ENCODE measurements around the gene MGRN1. TPM values are rescaled to one million over a fixed set of nuclear protein-coding genes. Genes with fewer than 3 reads are reported as not detected.

The MGRN1 gene
- total RNA-seq, 4 donors from 2014 or later: 49.1 to 127 (median 79.5) TPM

DNA sequence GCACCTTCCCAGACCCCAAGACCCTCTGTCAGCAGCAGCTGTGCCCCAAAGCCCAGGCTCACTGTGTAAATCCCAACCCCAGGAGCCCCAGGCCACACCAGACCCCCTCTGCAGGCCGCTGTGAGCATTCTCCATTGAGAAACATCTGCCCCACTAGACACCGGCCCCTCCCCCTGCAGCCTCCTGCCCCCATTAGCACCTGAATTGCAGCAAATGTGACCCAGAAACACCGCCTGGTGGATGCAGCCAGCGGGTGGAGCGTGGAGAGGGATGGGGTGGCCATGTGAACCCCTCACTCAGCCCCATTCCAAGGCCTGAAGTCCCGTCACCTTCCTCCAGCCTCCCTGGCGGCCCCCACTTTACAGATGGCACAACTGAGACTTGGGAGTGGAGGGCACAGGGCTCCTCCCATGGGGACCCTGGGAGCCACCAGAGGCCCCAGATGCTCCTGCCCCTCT, 12.1 kb upstream of the MGRN1 start:
- no peaks in the 10 kb centered on the region for H3K27me3 ChIP-seq
- TF ChIP-seq EP300 (IDR thresholded peaks at IDR 0.05; ENCODE audit: low read depth) (no peak), POLR2AphosphoS5 (IDR thresholded peaks at IDR 0.05) (no peak), CTCF (IDR thresholded peaks at IDR 0.05) (no peak)
- 94% methylated on average over 7 of the region's 7 CpGs; no CpG with 5 or more reads in 1 of the 2 donors for WGBS, 2 donors (ENCODE audit: low coverage in 1 of 2)
- H3K27ac ChIP-seq: peak overlapping the region in 1 of 4 donors; percentile 98
- intact Hi-C loops (cut with DNase I; ENCODE audit: low total_unique reads) (no loop called here), in situ Hi-C loops (cut with MboI; ENCODE audit: low pct_ligation_motif_present in 1 of 4, low pct_unique_long_range_greater_than_20kb in 1 of 4, low sequenced_read_pairs in 3 of 4) (no loop called here)
- peaks cover 0 to 10% (median 0%) of the 10 kb centered on the region in 4 donors for H3K36me3 ChIP-seq
- peaks cover 22 to 51% (median 44%) of the 10 kb centered on the region in 4 donors for H3K4me1 ChIP-seq
- DNase-seq: no peak
- no peaks in the 10 kb centered on the region for H3K9me3 ChIP-seq
- peak overlapping the region in 1 of 4 donors; percentile 78 for H3K4me3 ChIP-seq

DNA sequence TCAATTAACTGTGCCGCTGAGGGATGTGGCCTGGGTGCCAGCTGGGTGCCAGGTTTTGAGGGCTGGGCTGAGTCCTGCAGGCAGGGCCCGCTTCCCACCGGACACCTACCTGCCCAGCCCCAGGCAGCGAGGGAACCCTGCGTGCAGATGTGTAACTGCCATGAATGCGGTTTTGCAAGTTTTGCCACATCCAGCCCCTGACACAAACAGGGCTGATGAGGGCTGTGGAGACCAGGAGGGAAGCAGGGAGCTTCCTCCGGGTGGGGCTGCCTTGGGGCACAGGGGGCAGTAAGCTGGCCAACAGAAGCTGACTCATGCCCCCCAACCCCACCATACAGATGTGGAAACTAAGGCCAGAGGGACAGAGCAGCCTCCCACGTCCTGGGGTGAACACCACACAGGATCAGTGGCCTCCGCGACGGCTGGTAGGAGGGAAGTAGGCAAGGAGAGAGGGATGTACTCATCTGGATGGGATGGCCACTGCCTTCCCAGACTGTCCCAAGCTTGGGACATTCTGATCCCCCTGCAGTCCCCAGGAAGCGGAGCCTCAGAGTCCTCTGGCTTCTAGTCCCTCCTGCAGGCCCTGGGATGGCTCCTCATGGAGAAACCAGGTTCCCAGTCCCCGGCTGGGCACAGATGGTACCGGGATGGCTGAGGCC, 11.5 kb upstream of the MGRN1 start:
- Histone ChIP-seq H3K4me3 (peak overlapping the region; percentile 78 to 96 (median 87)), H3K36me3 (peaks cover 0 to 10% (median 0%) of the 10 kb centered on the region in 4 donors), H3K27me3 (no peaks in the 10 kb centered on the region), H3K9me3 (no peaks in the 10 kb centered on the region), H3K4me1 (peaks cover 22 to 53% (median 49%) of the 10 kb centered on the region in 4 donors), H3K27ac (peak overlapping the region; percentile 91 to 99 (median 98))
- in situ Hi-C loops (cut with MboI; ENCODE audit: low pct_ligation_motif_present in 1 of 4, low pct_unique_long_range_greater_than_20kb in 1 of 4, low sequenced_read_pairs in 3 of 4) (no loop called here), intact Hi-C loops (cut with DNase I; ENCODE audit: low total_unique reads) (no loop called here)
- whole genome bisulfite sequencing, 2 donors (ENCODE audit: low coverage in 1 of 2): 50% methylated on average over 14 of the region's 14 CpGs; no CpG with 5 or more reads in 1 of the 2 donors
- DNase-seq: no peak
- TF ChIP-seq POLR2A (IDR thresholded peaks at IDR 0.05): no peak
- TF ChIP-seq EP300 (IDR thresholded peaks at IDR 0.05; ENCODE audit: low read depth): no peak
- TF ChIP-seq POLR2AphosphoS5 (IDR thresholded peaks at IDR 0.05): no peak
- TF ChIP-seq CTCF (IDR thresholded peaks at IDR 0.05): no peak

DNA sequence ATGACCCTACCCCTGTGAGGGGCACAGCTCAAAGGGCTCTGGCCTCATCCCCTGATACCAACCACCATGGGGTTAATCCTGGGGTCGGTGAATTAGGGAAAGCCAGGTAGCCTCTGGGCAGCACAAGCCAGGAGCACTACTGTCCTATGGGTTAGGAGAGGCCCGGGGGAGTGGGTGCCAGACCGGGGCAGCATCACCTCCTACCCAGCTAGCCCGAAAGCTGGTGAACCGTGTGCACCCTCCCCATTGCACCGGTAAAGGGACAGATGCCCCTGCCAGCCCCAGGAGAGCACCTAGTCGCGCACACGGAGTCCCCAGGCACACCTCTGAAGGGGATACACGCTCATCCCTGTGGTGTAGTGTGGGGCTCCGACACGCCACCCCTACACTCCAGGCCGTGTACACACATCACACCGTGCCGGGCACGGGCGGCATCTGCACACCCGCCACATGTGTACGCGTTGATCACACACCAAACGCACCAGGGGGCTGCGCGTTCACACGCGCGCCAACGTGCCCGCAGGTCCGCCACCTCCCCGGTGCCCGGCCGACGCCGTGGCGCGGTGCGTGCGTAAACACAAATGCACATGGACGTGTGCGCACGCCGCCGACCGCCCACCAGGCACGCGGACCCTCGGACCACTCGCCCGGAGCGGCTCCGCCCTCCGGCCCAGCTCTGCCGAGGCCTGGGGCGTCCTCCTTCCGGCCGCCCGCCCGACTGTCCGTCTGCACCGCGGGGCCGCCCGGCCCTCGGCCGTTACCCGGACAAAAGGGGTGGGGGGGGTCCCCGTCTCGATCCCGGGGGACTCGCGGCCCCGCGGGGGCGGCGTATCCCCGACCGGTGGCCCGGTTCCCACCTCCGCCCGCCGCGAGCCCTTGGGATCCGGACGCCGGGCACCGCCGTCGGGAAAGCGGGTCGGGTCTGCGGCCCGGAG, 10.7 kb upstream of the MGRN1 start:
- 1% methylated on average over 65 of the region's 92 CpGs; no CpG with 5 or more reads in 1 of the 2 donors for WGBS, 2 donors (ENCODE audit: low coverage in 1 of 2)

DNA sequence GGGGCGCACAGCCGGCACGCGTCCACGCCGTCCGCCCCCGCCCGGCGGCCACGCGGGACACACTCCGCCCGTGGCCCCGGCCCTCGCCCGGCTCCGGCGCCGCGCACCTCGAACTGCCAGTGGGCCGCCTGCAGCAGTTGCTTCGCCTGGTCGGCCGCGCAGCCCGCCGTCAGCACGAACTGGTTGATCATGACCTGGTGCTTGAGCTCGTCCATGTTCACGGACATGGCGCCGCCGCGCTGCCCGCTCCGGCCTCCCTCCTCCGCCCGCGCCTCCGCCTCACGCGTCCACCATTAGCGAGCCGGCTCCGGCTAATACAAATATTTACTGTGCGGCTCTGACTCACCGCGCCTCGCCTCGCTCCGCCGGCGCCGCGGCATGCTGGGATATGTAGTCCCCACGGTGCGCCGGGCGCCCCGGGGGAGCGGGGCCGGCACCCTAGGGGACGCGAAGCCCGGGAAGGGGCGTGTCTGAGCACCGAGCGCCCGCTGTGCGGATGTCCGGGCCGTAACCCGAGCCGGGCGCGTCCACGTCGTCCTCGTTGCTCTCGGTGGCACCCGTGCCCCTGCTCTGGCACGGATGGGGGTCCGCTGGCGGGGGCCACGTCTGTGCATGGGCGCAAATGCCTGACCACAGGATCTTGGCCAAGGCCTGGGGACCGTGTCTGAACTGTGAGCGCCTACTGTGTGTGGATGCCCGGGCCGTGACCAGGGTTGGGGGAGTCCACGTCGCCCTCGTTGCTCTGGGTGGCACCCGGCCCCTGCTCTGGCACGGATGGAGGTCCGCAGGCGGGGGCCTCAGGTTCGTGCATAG, 9.8 kb upstream of the MGRN1 start, which contains the start of gene UBALD1:
Gene UBALD1, minus strand, starts transcription at position 318 of the 813 bp plus-strand sequence. Its CDS starts 91 bp downstream, at position 227.
- Histone ChIP-seq H3K27ac (peak within 1 kb of the TSS; percentile 91 to 99 (median 98)), H3K27me3 (no peaks in the 10 kb centered on the region), H3K36me3 (no peaks in the 10 kb centered on the region), H3K4me3 (peak within 1 kb of the TSS; percentile 78 to 96 (median 87)), H3K9me3 (no peaks in the 10 kb centered on the region), H3K4me1 (peaks cover 25 to 64% (median 50%) of the 10 kb centered on the region in 4 donors)
- intact Hi-C loops (cut with DNase I; ENCODE audit: low total_unique reads) (no loop called here), in situ Hi-C loops (cut with MboI; ENCODE audit: low pct_ligation_motif_present in 1 of 4, low pct_unique_long_range_greater_than_20kb in 1 of 4, low sequenced_read_pairs in 3 of 4) (no loop called here)
- DNase-seq: peak; percentile 91
- TF ChIP-seq POLR2A (IDR thresholded peaks at IDR 0.05) (peak; percentile 94), EP300 (IDR thresholded peaks at IDR 0.05; ENCODE audit: low read depth) (no peak), POLR2AphosphoS5 (IDR thresholded peaks at IDR 0.05) (peak; percentile 98 to 99 (median 99))
- 17% methylated on average over 54 of the region's 100 CpGs; no CpG with 5 or more reads in 1 of the 2 donors for WGBS, 2 donors (ENCODE audit: low coverage in 1 of 2)

More for the DNA sequence above, 10.7 kb upstream of the MGRN1 start:
- no peaks in the 10 kb centered on the region for H3K9me3 ChIP-seq
- H3K4me1 ChIP-seq: peaks cover 24 to 60% (median 50%) of the 10 kb centered on the region in 4 donors
- TF ChIP-seq POLR2A (IDR thresholded peaks at IDR 0.05) (no peak), EP300 (IDR thresholded peaks at IDR 0.05; ENCODE audit: low read depth) (no peak)
- in situ Hi-C loops (cut with MboI; ENCODE audit: low pct_ligation_motif_present in 1 of 4, low pct_unique_long_range_greater_than_20kb in 1 of 4, low sequenced_read_pairs in 3 of 4) (no loop called here), intact Hi-C loops (cut with DNase I; ENCODE audit: low total_unique reads) (no loop called here)
- H3K4me3 ChIP-seq: peak overlapping the region; percentile 78 to 96 (median 87)
- peak overlapping the region; percentile 91 to 99 (median 98) for H3K27ac ChIP-seq
- peak; percentile 28 for DNase-seq
- peaks cover 0 to 2% (median 0%) of the 10 kb centered on the region in 4 donors for H3K36me3 ChIP-seq
- H3K27me3 ChIP-seq: no peaks in the 10 kb centered on the region
